HEK293 (cell line): ENCODE results near the gene PDE4D.

ENCODE experiments used
- CTCF ChIA-PET: fragments of 350-600 bp; formaldehyde crosslinking; extraction: SDS; loops from one replicate; lab custom pipeline; 2021; ENCODE audit warnings: antibody characterized with exemption; lab: Yijun Ruan, JAX
- POLR2A ChIA-PET: fragments of 300-600 bp; formaldehyde crosslinking; extraction: SDS; loops from one replicate; lab custom pipeline; 2020; ENCODE audit warnings: antibody characterized with exemption, inconsistent platforms; lab: Yijun Ruan, JAX
- H3K27ac ChIP-seq: fragments of 200-500 bp; sonication (Bioruptor generic); 2 replicates; pipeline ENCODE4 v1.5.1; 2014; ENCODE audit warnings: low read depth, low read length, control low read depth, inconsistent platforms; ENCODE audit errors: extremely low read depth
- H3K36me3 ChIP-seq, 2 experiments: fragments of 200-500 bp in 1 of 2; sonication (Bioruptor generic) in 1 of 2; 1 replicate in 1 of 2; 2 replicates in 1 of 2; pipeline ENCODE4 v1.5.1; 2014 to 2017; ENCODE audit warnings: inconsistent platforms in 2 of 2, low read length in 2 of 2; ENCODE audit not compliant: control insufficient read depth in 2 of 2, insufficient read depth in 1 of 2
- H3K4me1 ChIP-seq: fragments of 200-500 bp; sonication (Bioruptor generic); 2 replicates; pipeline ENCODE4 v1.5.1; 2014; ENCODE audit warnings: mild to moderate bottlenecking, low read length, inconsistent platforms; ENCODE audit not compliant: control insufficient read depth, insufficient read depth
- H3K4me3 ChIP-seq: 2 replicates; pipeline ENCODE4 v1.5.1; 2011; ENCODE audit warnings: low read depth, mild to moderate bottlenecking, control low read depth, low read length, moderate library complexity
- H3K9me3 ChIP-seq: fragments of 200-500 bp; sonication (Bioruptor generic); 2 replicates; pipeline ENCODE4 v1.5.1; 2014; ENCODE audit warnings: low read depth, low read length, inconsistent platforms; ENCODE audit not compliant: control insufficient read depth, insufficient read depth
- CTCF ChIP-seq: fragments of 450-650 bp; formaldehyde crosslinking; IDR thresholded peaks from 2 replicates; pipeline ENCODE4 v1.5.1; 2016; ENCODE audit warnings: missing biosample characterization, missing genetic modification characterization
- FEZF1 ChIP-seq: fragments of 450-650 bp; formaldehyde crosslinking; IDR thresholded peaks from 2 replicates; pipeline ENCODE4 v1.5.1; 2016; ENCODE audit warnings: missing biosample characterization, missing genetic modification characterization
- KLF8 ChIP-seq: fragments of 450-650 bp; formaldehyde crosslinking; IDR thresholded peaks from 2 replicates; pipeline ENCODE4 v1.5.1; 2016; ENCODE audit warnings: missing biosample characterization, missing genetic modification characterization
- MZF1 ChIP-seq: fragments of 450-650 bp; formaldehyde crosslinking; IDR thresholded peaks from 2 replicates; pipeline ENCODE4 v1.5.1; 2017; ENCODE audit warnings: missing biosample characterization, missing genetic modification characterization, borderline replicate concordance
- ZBTB11 ChIP-seq: fragments of 450-650 bp; formaldehyde crosslinking; conservative IDR thresholded peaks from 2 replicates; pipeline ENCODE4 v1.5.1; 2016; ENCODE audit warnings: low read depth, missing biosample characterization, missing genetic modification characterization
- ZBTB20 ChIP-seq: fragments of 450-650 bp; formaldehyde crosslinking; IDR thresholded peaks from 2 replicates; pipeline ENCODE4 v1.5.1; 2016; ENCODE audit warnings: missing biosample characterization, missing genetic modification characterization
- ZBTB21 ChIP-seq: fragments of 450-650 bp; formaldehyde crosslinking; IDR thresholded peaks from 2 replicates; pipeline ENCODE4 v1.5.1; 2017; ENCODE audit warnings: missing biosample characterization, missing genetic modification characterization
- ZBTB49 ChIP-seq: fragments of 450-650 bp; formaldehyde crosslinking; IDR thresholded peaks from 2 replicates; pipeline ENCODE4 v1.5.1; 2016; ENCODE audit warnings: missing biosample characterization, missing genetic modification characterization, low read depth
- ZNF114 ChIP-seq: fragments of 450-650 bp; formaldehyde crosslinking; IDR thresholded peaks from 2 replicates; pipeline ENCODE4 v1.5.0; 2017; ENCODE audit warnings: missing biosample characterization, missing genetic modification characterization
- ZNF211 ChIP-seq: fragments of 450-650 bp; formaldehyde crosslinking; IDR thresholded peaks from 2 replicates; pipeline ENCODE4 v1.5.1; 2016; ENCODE audit warnings: low read depth, missing biosample characterization, missing genetic modification characterization
- ZNF223 ChIP-seq: fragments of 450-650 bp; formaldehyde crosslinking; IDR thresholded peaks from 2 replicates; pipeline ENCODE4 v1.5.1; 2016; ENCODE audit warnings: missing biosample characterization, missing genetic modification characterization
- ZNF239 ChIP-seq: fragments of 450-650 bp; formaldehyde crosslinking; IDR thresholded peaks from 2 replicates; pipeline ENCODE4 v1.5.1; 2016; ENCODE audit warnings: missing biosample characterization, missing genetic modification characterization
- ZNF366 ChIP-seq: fragments of 450-650 bp; formaldehyde crosslinking; conservative IDR thresholded peaks from 2 replicates; pipeline ENCODE4 v1.5.1; 2016; ENCODE audit warnings: missing biosample characterization, missing genetic modification characterization
- ZNF394 ChIP-seq: fragments of 450-650 bp; formaldehyde crosslinking; IDR thresholded peaks from 2 replicates; pipeline ENCODE4 v1.5.1; 2016; ENCODE audit warnings: missing biosample characterization, missing genetic modification characterization, mild to moderate bottlenecking, moderate library complexity, borderline replicate concordance
- ZNF433 ChIP-seq: fragments of 450-650 bp; formaldehyde crosslinking; IDR thresholded peaks from 2 replicates; pipeline ENCODE4 v1.5.1; 2016; ENCODE audit warnings: missing biosample characterization, missing genetic modification characterization, low read depth
- ZNF514 ChIP-seq: fragments of 450-650 bp; formaldehyde crosslinking; IDR thresholded peaks from 2 replicates; pipeline ENCODE4 v1.5.1; 2016; ENCODE audit warnings: missing biosample characterization, missing genetic modification characterization
- ZNF548 ChIP-seq: fragments of 450-650 bp; formaldehyde crosslinking; IDR thresholded peaks from 2 replicates; pipeline ENCODE4 v1.5.1; 2016; ENCODE audit warnings: missing biosample characterization, missing genetic modification characterization
- ZNF596 ChIP-seq: fragments of 450-650 bp; IDR thresholded peaks from 2 replicates; pipeline ENCODE4 v1.5.0; 2018; ENCODE audit warnings: missing biosample characterization, mild to moderate bottlenecking, missing genetic modification characterization, moderate library complexity
- ZNF623 ChIP-seq: fragments of 450-650 bp; formaldehyde crosslinking; IDR thresholded peaks from 2 replicates; pipeline ENCODE4 v1.5.1; 2016; ENCODE audit warnings: missing biosample characterization, missing genetic modification characterization
- ZNF629 ChIP-seq: fragments of 450-650 bp; formaldehyde crosslinking; IDR thresholded peaks from 2 replicates; pipeline ENCODE4 v1.5.1; 2017; ENCODE audit warnings: missing biosample characterization, missing genetic modification characterization
- ZNF664 ChIP-seq: fragments of 450-650 bp; formaldehyde crosslinking; IDR thresholded peaks from 2 replicates; pipeline ENCODE4 v1.5.1; 2016; ENCODE audit warnings: missing biosample characterization, missing genetic modification characterization
- ZNF837 ChIP-seq: fragments of 450-650 bp; formaldehyde crosslinking; IDR thresholded peaks from 2 replicates; pipeline ENCODE4 v1.5.1; 2016; ENCODE audit warnings: missing biosample characterization, missing genetic modification characterization
- TF ChIP-seq, protein P1 (sequence below): fragments of 450-650 bp; formaldehyde crosslinking; IDR thresholded peaks from 2 replicates; pipeline ENCODE4 v1.5.1; 2017; ENCODE audit warnings: missing biosample characterization, missing genetic modification characterization
- TF ChIP-seq, protein P2 (sequence below): fragments of 450-650 bp; formaldehyde crosslinking; IDR thresholded peaks from 2 replicates; pipeline ENCODE4 v1.5.0; 2017; ENCODE audit warnings: missing biosample characterization, missing genetic modification characterization, borderline replicate concordance
- TF ChIP-seq, protein P3 (sequence below): fragments of 450-650 bp; formaldehyde crosslinking; IDR thresholded peaks from 2 replicates; pipeline ENCODE4 v1.5.1; 2016; ENCODE audit warnings: missing biosample characterization, missing genetic modification characterization

The PDE4D gene

GRCh38 chr5:59036274-59036961 is 857.1 kb downstream of the PDE4D start:
- H3K36me3 ChIP-seq: no peaks in the 10 kb centered on the region
- no peak overlapping the region for H3K27ac ChIP-seq
- ChIA-PET POLR2A (no interaction called here), CTCF (interaction anchor here (1.1 to 3.0 kb wide), 3 partner anchors 10 to 150 kb away, joined by 3 to 29 read pairs (median 13); no protein-coding TSS in a partner anchor)
- no peaks in the 10 kb centered on the region for H3K9me3 ChIP-seq
- H3K4me3 ChIP-seq: no peak overlapping the region
- peaks cover 23% of the 10 kb centered on the region for H3K4me1 ChIP-seq
- TF ChIP-seq ZNF366 (tag by site-specific recombination): peak; percentile 90
- TF ChIP-seq ZNF548 (tag by site-specific recombination): no peak
- TF ChIP-seq ZNF596 (tag by site-specific recombination): no peak
- no peak for TF ChIP-seq ZNF664 (tag by site-specific recombination)
- TF ChIP-seq, protein P1, sequence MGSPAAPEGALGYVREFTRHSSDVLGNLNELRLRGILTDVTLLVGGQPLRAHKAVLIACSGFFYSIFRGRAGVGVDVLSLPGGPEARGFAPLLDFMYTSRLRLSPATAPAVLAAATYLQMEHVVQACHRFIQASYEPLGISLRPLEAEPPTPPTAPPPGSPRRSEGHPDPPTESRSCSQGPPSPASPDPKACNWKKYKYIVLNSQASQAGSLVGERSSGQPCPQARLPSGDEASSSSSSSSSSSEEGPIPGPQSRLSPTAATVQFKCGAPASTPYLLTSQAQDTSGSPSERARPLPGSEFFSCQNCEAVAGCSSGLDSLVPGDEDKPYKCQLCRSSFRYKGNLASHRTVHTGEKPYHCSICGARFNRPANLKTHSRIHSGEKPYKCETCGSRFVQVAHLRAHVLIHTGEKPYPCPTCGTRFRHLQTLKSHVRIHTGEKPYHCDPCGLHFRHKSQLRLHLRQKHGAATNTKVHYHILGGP (tag by site-specific recombination): no peak
- TF ChIP-seq ZBTB20: no peak
- no peak for TF ChIP-seq ZBTB11 (tag by site-specific recombination)
- peak; percentile 88 for TF ChIP-seq ZNF629 (tag by site-specific recombination)
- TF ChIP-seq CTCF (tag by site-specific recombination): no peak
- no peak for TF ChIP-seq ZNF514 (tag by site-specific recombination)
- TF ChIP-seq ZBTB21 (tag by site-specific recombination): peak; percentile 55; the same call in 1 of the 2 replicates
- TF ChIP-seq, protein P2, sequence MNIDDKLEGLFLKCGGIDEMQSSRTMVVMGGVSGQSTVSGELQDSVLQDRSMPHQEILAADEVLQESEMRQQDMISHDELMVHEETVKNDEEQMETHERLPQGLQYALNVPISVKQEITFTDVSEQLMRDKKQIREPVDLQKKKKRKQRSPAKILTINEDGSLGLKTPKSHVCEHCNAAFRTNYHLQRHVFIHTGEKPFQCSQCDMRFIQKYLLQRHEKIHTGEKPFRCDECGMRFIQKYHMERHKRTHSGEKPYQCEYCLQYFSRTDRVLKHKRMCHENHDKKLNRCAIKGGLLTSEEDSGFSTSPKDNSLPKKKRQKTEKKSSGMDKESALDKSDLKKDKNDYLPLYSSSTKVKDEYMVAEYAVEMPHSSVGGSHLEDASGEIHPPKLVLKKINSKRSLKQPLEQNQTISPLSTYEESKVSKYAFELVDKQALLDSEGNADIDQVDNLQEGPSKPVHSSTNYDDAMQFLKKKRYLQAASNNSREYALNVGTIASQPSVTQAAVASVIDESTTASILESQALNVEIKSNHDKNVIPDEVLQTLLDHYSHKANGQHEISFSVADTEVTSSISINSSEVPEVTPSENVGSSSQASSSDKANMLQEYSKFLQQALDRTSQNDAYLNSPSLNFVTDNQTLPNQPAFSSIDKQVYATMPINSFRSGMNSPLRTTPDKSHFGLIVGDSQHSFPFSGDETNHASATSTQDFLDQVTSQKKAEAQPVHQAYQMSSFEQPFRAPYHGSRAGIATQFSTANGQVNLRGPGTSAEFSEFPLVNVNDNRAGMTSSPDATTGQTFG (tag by site-specific recombination): no peak
- no peak for TF ChIP-seq ZNF433 (tag by site-specific recombination)
- no peak for TF ChIP-seq ZNF223 (tag by site-specific recombination)
- TF ChIP-seq MZF1 (tag by site-specific recombination): no peak
- TF ChIP-seq ZNF394 (tag by site-specific recombination): peak; percentile 81
- no peak for TF ChIP-seq ZNF114 (tag by site-specific recombination)
- TF ChIP-seq, protein P3, sequence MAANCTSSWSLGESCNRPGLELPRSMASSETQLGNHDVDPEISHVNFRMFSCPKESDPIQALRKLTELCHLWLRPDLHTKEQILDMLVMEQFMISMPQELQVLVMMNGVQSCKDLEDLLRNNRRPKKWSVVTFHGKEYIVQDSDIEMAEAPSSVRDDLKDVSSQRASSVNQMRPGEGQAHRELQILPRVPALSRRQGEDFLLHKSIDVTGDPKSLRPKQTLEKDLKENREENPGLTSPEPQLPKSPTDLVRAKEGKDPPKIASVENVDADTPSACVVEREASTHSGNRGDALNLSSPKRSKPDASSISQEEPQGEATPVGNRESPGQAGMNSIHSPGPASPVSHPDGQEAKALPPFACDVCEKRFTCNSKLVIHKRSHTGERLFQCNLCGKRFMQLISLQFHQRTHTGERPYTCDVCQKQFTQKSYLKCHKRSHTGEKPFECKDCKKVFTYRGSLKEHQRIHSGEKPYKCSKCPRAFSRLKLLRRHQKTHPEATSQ: no peak
- TF ChIP-seq ZNF837 (tag by site-specific recombination): no peak
- TF ChIP-seq ZBTB49 (tag by site-specific recombination): no peak
- peak; percentile 63 for TF ChIP-seq KLF8 (tag by site-specific recombination)
- TF ChIP-seq ZNF239 (tag by site-specific recombination): no peak
- no peak for TF ChIP-seq ZNF623
- TF ChIP-seq FEZF1 (tag by site-specific recombination): peak; percentile 43
- TF ChIP-seq ZNF211 (tag by site-specific recombination): no peak
